T-helper 17 cell (primary cell): ENCODE measurements around the gene RGS12. TPM values are rescaled to one million over a fixed set of nuclear protein-coding genes. Genes with fewer than 3 reads are reported as not detected.

Source experiments
- ATAC-seq: fragments of 150-1000 bp; cut with Tn5 transposase; 2 replicates; pipeline ENCODE4 v1.10.0; 2021; ENCODE audit warnings: mild to moderate bottlenecking, moderate library complexity
- DNase-seq, 3 donors: peaks; one replicate each; pipeline versions ENCODE4 v3.0.0 to v3.0.0-alpha.2; 2020 to 2021
- H3K9me3 ChIP-seq: one replicate; pipeline ENCODE4 v1.7.0; 2013; ENCODE audit warnings: low read length, mild to moderate bottlenecking; ENCODE audit not compliant: control insufficient read depth, poor library complexity, severe bottlenecking
- H3K27ac Mint-ChIP-seq: one replicate; pipeline ENCODE4 v1.8.0; 2022; ENCODE audit warnings: mild to moderate bottlenecking, moderate library complexity, mixed read lengths
- H3K27me3 Mint-ChIP-seq: one replicate; pipeline ENCODE4 v1.8.0; 2022; ENCODE audit warnings: mixed read lengths
- H3K36me3 Mint-ChIP-seq: one replicate; pipeline ENCODE4 v1.8.0; 2022; ENCODE audit warnings: low read depth, mixed read lengths
- H3K4me1 Mint-ChIP-seq: one replicate; pipeline ENCODE4 v1.8.0; 2022; ENCODE audit warnings: mild to moderate bottlenecking, mixed read lengths
- H3K4me3 Mint-ChIP-seq: one replicate; pipeline ENCODE4 v1.8.0; 2022; ENCODE audit warnings: mild to moderate bottlenecking, moderate library complexity, mixed read lengths
- total RNA-seq, 4 donors: library from RNA in 2 of 4; stranded (reverse) in 2 of 4; gene quantifications; one replicate each; pipeline ENCODE4 v1.2.3 and lab custom pipeline; 2022 to 2026

RGS12 gene
- total RNA-seq, 2 donors from 2014 or later, result 4.0 to 5.0 TPM

DNA sequence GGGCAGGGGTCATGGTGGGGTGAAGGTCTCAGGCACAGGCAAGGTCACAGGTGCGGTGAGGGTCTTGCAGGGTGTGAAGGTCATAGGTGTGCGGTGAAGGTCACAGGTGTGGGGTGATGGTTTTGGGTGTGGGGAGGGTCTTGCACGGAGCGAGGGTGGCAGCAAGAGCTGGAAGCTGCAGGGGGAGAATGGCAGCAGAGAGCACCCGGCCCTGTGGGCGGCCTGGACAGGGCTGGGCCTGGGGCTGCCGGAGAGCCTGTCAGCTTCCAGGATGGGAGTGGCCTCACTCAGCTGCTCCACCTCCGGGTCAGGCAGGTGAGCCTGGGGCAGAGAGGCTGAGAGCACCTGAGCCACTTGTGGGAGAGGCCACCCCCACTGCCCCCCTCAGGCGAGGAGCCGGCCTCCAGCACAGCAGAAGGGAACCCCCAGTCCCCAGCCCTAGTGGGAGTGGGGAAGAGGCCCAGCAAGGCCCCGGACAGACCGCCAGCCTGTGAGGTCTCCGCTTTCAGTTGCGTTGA, 42.3 kb upstream of the RGS12 start:
- Mint-ChIP-seq H3K4me3 (no peak overlapping the region), H3K27me3 (no peaks in the 10 kb centered on the region), H3K27ac (no peak overlapping the region), H3K4me1 (peaks cover 2% of the 10 kb centered on the region), H3K36me3 (no peaks in the 10 kb centered on the region)
- H3K9me3 ChIP-seq, result no peaks in the 10 kb centered on the region
- no peak for ATAC-seq
- peak in 1 of 3 donors; percentile 4 for DNase-seq

DNA sequence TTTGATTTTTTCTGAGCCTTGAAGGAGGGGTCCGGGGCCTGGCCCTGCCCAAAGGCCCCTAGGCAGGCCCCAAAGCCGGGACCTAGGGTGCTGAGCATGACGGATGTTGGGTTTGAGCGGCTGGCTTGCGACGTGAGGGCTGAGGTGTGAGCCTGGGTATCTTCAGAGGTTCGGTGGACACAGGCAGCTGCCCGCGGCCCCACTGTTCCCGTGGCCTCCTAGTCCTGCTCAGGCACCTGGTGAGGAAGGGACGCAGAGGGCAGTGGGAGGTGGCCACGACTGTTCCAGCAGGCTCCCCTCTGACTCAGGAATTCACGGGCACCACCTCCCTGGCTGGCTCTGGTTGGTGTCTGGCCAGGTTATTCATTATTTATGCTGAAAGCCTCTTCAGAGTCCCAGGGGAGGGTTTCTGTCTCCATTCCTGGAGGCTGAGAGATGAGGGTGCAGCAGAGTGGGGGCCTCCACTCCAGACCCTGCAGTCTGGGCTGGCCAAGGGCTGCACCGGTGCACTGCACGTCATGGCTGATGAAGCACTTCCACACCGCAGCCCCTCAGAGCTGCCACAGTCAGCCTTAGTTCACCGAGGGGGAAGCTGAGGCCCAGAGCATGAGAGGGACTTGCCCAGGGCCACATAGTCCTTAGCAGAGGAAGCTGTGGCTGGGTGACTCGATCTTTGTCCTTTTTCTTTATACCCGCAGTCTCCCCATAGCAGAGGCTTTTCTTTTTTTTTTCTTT, 41.7 kb upstream of the RGS12 start:
- Mint-ChIP-seq H3K4me1 (peaks cover under 1% of the 10 kb centered on the region), H3K27ac (no peak overlapping the region), H3K27me3 (no peaks in the 10 kb centered on the region), H3K4me3 (no peak overlapping the region), H3K36me3 (no peaks in the 10 kb centered on the region)
- ATAC-seq, result no peak
- no peaks in the 10 kb centered on the region for H3K9me3 ChIP-seq
- peak in 1 of 3 donors; percentile 1 for DNase-seq

DNA sequence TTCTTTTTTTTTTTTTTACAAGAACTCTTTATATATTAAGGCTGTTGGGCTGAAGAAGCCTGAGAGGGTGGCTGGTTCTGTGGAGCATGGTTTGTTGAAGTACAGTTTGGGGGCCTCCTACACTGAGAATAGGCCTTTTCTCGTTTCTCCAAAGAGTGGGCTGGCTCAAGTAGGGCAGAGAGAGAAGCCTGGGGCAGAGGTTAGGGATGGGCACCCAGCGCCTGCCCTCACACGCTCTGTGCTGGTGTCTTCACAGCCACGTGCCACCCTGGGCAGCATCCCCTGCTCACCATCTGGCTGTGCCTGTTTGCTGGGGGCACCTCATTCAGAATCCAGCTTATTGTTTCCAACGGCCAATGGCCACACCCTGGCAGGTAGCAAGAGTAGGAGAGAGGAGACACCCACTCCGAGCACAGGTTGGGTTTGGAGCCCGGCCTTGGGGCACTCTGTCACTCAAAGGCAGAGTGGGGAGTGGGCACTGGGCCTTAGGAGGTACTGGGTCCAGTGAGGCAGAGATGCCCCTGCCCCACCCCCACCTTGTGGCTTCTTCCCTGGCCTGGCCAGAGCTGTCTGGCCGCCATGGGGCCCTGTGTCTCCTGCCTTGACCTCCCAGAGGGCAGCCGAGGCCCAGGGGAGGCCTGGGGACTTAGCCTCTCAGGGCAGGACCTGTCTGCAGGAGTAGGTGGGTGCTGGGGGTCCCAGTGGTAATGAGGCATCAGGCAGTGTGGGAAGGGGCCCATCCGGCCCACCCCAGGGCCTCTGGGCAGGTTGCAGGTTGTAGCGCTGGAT, 40.9 kb upstream of the RGS12 start:
- ATAC-seq (no peak), DNase-seq (peak in 2 of 3 donors; percentile 2 to 4)
- Mint-ChIP-seq H3K4me1 (no peaks in the 10 kb centered on the region), H3K36me3 (no peaks in the 10 kb centered on the region), H3K27ac (no peak overlapping the region), H3K27me3 (no peaks in the 10 kb centered on the region), H3K4me3 (no peak overlapping the region)
- no peaks in the 10 kb centered on the region for H3K9me3 ChIP-seq

DNA sequence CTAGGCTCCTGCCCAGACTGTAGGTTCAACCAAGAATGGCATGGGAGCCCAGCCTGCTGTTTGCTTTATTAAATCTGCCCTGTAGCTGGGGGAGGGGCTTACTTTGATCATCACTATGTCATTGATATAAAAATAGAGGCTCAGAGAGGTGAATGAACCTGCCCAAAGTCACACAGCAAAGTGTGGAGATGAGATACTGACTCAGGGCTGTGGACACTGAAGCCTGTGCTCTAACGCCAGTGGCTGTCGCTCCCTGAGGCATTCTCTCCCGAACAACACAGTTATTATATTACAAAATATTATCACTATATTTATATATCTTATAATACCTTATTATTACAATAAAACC, 40.4 kb upstream of the RGS12 start:
- ATAC-seq (no peak), DNase-seq (no peak)
- H3K27ac Mint-ChIP-seq, result no peak overlapping the region
- no peaks in the 10 kb centered on the region for H3K27me3 Mint-ChIP-seq
- no peak overlapping the region for H3K4me3 Mint-ChIP-seq
- H3K4me1 Mint-ChIP-seq, result no peaks in the 10 kb centered on the region
- H3K36me3 Mint-ChIP-seq, result no peaks in the 10 kb centered on the region
- H3K9me3 ChIP-seq, result no peaks in the 10 kb centered on the region

DNA sequence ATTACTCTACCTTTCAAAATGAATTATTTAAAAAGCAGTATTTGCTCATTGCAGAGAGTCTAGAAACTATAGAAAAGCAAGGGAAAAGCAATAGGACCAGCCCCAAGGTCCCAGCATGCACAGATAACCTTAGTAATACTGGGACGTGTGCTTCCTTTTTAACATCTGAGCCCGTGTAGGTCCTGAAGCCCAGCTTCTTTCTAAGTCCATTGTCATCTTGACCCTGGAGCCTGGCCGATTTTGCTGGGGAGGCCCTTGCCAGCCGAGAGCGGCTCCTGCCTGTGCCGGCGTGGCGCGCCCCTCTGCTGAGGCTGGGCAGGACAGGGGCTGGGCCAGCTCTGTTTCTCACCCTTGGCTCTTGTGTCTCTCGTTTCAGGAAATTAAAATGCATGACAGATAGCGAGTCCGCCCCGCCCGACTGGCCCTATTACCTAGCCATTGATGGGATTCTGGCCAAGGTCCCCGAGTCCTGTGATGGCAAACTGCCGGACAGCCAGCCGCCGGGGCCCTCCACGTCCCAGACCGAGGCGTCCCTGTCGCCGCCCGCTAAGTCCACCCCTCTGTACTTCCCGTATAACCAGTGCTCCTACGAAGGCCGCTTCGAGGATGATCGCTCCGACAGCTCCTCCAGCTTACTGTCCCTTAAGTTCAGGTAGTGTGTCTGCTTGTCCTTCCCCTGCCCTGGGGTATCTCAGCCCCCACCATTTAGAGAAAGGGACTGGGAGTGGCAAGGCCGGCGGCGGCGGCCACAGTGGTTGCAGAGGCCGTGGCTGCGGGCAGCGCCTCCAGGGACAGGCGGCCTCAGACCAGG, 39.8 kb upstream of the RGS12 start:
- H3K27ac Mint-ChIP-seq, result no peak overlapping the region
- no peaks in the 10 kb centered on the region for H3K36me3 Mint-ChIP-seq
- DNase-seq, result peak in 2 of 3 donors; percentile 3 to 6
- no peak for ATAC-seq
- no peak overlapping the region for H3K4me3 Mint-ChIP-seq
- no peaks in the 10 kb centered on the region for H3K9me3 ChIP-seq
- H3K4me1 Mint-ChIP-seq, result no peaks in the 10 kb centered on the region
- H3K27me3 Mint-ChIP-seq, result no peaks in the 10 kb centered on the region

DNA sequence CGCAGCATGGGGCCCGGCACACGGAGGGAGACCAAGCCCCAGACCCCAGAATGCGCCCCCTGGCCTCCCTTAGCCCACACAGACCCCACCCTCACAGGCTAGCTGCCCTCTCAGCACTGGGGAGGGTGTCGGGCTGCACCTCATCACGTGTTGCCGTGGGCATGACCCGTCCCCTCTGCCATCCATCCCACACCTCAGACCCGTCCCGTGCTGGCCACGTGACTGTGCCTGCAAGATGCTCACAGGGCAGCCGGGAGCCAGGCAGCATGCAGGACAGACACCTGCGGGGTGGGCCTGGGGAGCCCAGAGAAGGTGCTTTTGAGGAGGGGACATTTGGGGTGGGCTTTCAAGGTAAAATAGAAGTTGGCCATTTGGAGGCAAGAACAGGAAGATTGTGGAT, 39.0 kb upstream of the RGS12 start:
- H3K27ac Mint-ChIP-seq, result no peak overlapping the region
- H3K36me3 Mint-ChIP-seq, result no peaks in the 10 kb centered on the region
- no peak overlapping the region for H3K4me3 Mint-ChIP-seq
- no peaks in the 10 kb centered on the region for H3K27me3 Mint-ChIP-seq
- ATAC-seq, result no peak
- no peaks in the 10 kb centered on the region for H3K9me3 ChIP-seq
- DNase-seq, result peak in 1 of 3 donors; percentile 1
- H3K4me1 Mint-ChIP-seq, result no peaks in the 10 kb centered on the region

DNA sequence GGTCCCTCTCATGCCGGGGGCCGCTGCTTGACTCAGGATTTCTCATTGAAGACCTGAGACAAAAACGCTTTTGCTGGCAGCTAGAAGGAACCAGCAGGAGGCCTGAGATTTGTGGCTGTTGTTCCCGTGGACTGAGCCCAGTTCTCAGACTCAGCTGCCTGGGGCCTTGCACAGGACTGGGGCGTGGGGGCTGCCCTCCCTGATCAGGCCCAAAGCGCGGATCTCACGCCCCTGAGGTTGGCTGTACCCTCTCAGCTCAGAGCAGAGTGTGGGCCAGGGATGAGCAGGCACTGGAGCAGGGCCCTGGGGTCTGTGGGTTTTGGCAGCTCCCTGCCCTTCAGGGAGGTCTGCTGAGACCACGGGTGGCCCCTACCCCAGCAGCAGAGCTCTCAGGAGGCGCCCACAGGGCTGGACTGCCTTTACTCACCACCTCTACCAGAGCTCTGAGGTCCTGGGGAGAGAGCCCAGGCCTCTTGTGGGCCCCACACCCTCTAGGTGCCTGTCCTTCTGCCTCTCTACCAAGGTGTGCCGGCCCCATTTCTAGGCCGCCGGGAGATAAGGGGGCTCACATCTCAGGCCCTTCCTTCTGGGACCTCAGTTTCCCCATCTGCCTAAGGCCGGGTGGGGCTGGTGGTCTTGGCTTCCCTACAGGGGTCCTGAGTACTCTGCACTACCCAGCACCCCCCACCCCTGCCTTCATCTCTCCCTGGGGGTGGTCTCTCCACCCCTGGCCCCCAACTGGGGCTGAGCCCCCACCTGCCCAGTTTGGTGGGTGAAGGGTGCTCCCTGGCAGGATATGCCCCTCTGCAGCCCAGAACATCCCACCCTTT, 38.3 kb upstream of the RGS12 start:
- H3K36me3 Mint-ChIP-seq, result no peaks in the 10 kb centered on the region
- no peak overlapping the region for H3K27ac Mint-ChIP-seq

DNA sequence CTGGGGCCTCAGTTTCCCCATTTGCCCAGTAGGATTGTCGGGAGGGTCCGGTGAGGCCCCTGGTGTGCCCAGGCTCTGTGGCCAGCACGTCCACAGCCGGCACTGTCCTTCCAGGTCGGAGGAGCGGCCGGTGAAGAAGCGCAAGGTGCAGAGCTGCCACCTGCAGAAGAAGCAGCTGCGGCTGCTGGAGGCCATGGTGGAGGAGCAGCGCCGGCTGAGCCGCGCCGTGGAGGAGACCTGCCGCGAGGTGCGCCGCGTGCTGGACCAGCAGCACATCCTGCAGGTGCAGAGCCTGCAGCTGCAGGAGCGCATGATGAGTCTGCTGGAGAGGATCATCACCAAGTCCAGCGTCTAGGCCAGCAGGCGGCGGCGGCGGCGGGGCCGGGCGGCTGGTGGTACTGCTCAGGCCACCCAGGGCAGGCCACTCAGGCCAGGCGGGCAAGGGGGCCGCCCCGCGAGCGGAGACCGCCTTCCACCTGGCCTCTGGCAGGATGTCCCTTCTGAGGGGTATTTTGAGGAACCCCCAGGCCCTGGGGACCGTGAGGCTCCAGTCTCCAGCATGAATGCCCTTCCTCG, 37.1 kb upstream of the RGS12 start:
- DNase-seq (no peak), ATAC-seq (no peak)
- Mint-ChIP-seq H3K4me3 (no peak overlapping the region), H3K27ac (no peak overlapping the region), H3K4me1 (no peaks in the 10 kb centered on the region), H3K36me3 (no peaks in the 10 kb centered on the region), H3K27me3 (no peaks in the 10 kb centered on the region)
- H3K9me3 ChIP-seq, result no peaks in the 10 kb centered on the region

More for the DNA sequence above, 38.3 kb upstream of the RGS12 start:
- H3K4me3 Mint-ChIP-seq, result no peak overlapping the region
- no peaks in the 10 kb centered on the region for H3K9me3 ChIP-seq
- no peaks in the 10 kb centered on the region for H3K27me3 Mint-ChIP-seq
- DNase-seq (peak in 2 of 3 donors; percentile 5), ATAC-seq (no peak)
- no peaks in the 10 kb centered on the region for H3K4me1 Mint-ChIP-seq

DNA sequence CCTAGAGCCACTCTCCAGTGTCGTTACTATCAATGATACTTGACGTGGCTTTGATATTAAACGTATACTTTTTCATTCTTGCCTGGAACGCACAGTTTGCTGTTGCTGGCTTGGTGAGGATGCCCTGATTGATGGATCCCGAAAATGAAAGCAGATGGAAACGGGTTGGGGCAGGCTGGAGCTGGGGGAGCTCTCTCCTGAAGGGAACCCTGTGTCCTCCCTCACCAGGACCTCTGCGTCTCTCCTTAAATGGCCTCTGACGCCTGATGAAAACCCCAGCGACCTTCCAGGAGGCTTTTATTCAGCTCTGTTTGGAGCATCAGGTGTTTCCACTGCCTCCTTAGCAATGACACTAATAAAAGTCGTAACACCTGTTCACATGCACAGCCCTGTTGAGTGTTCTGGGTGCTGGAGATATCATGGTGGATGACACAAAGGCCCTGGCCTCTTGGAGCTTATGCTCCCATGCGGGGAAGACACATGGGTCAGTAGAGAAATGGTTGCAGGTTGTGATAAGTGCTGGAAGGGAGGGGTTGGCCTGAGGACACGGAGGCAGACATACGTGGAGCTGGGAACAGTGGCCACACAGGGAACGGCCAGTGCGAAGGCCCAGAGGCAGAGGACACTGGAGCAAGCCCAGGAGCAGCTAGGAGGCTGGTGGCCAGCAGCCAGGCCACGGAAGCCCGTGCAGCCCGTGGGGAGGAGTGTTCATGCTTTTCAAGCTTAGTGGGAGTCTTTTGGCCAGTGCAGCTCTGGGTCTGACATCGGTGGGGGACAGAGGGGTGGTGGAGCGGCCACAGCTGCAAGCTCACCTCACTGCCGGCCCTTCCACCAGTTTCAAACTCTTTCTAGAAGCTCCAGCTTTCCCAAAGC, 36.4 kb upstream of the RGS12 start:
- H3K36me3 Mint-ChIP-seq, result no peaks in the 10 kb centered on the region
- ATAC-seq (no peak), DNase-seq (peak in 1 of 3 donors; percentile 6)
- no peak overlapping the region for H3K4me3 Mint-ChIP-seq
- no peaks in the 10 kb centered on the region for H3K27me3 Mint-ChIP-seq
- H3K9me3 ChIP-seq, result no peaks in the 10 kb centered on the region
- H3K27ac Mint-ChIP-seq, result no peak overlapping the region
- H3K4me1 Mint-ChIP-seq, result no peaks in the 10 kb centered on the region

DNA sequence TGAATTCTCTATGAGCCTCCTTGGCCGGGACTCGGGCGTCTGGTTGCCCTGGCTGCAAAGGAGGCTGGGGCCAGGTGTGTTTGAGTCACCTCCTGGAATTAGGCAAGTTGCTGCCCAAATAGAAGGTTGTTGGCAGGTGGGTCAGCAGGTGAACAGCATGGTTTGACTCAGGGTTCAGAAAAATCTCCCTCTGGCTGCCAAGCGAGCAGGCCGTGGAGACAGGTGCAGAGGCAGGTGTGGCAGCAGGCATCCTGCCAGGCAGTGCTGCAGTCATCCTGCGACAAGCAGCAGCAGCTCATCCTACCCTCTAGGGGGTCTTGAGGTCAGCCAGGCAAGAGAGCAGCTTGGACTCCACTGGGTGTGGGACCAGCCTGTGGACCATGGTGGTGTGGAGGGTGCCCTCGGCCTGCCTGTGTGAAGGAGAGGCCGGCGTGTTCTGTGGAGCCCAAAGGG, 35.7 kb upstream of the RGS12 start:
- Mint-ChIP-seq H3K4me3 (no peak overlapping the region), H3K4me1 (peaks cover 2% of the 10 kb centered on the region), H3K27me3 (no peaks in the 10 kb centered on the region), H3K27ac (no peak overlapping the region), H3K36me3 (no peaks in the 10 kb centered on the region)
- DNase-seq (no peak), ATAC-seq (no peak)
- H3K9me3 ChIP-seq, result no peaks in the 10 kb centered on the region

DNA sequence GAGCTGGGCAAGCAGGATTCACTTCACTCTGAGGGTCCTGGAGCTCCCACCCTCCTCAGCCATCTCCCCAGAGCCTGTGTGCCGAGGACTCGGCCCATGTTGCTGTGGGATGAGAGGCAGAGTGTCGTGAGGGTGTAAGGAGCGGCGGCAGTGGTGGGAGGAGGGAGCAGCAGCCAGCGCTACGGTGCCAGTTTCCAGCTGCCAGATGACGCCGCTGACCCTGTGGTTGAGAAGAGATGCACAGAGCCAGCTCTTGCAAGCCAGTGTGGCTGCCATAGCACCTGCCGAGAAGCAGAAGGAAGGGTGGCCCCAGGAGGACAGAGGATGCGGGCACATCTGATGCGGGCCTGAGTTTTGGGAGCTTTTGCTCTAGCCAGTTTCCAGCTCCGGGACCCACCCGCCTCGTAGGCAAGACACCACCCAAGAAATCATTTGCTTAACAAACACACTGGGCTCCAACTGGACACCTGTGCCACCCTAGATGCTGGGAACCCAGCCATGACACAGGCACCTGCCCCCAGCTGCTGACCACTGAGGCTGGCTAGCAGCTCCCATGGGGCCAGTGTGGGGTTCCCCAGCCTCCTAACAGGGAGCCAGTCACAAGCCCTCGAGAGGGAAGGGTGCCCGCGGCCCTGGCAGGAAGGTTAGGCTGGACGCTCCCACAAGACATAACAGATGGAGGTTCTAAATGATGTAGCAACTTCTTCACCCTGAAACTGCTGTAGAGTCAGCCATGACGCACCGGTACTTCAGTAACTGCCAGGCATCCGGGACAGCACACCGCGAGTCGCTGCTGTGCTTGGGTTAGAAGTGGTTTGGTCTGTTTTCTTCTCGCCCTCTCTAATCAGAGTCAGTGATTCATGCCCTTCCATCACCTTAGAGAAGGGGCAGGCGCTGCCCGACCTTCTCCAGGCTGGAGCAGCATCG, 35.0 kb upstream of the RGS12 start:
- peaks cover 2% of the 10 kb centered on the region for H3K4me1 Mint-ChIP-seq
- H3K27me3 Mint-ChIP-seq, result no peaks in the 10 kb centered on the region
- H3K36me3 Mint-ChIP-seq, result no peaks in the 10 kb centered on the region
- no peak overlapping the region for H3K4me3 Mint-ChIP-seq
- DNase-seq (peak in 1 of 3 donors; percentile 6), ATAC-seq (no peak)
- H3K9me3 ChIP-seq, result no peaks in the 10 kb centered on the region
- no peak overlapping the region for H3K27ac Mint-ChIP-seq
